B cell (primary cell): Measurements from ENCODE around the gene ITGA6. TPM values are rescaled to one million over a fixed set of nuclear protein-coding genes. Genes with fewer than 3 reads are reported as not detected.

Experiments used
- ATAC-seq: fragments of 200-7000 bp; cut with Tn5 transposase; one replicate; pipeline ENCODE4 v1.10.0; 2021; ENCODE audit warnings: low read depth, mild to moderate bottlenecking, moderate number of reproducible peaks, moderate library complexity
- CTCF ChIA-PET: fragments of 350-600 bp; sonication (Branson Sonifier 250); formaldehyde crosslinking; loops from one replicate; lab custom pipeline; 2021; ENCODE audit warnings: antibody characterized with exemption, inconsistent platforms; lab: Charles Lee
- POLR2A ChIA-PET: fragments of 350-600 bp; sonication (Branson Sonifier 250); formaldehyde crosslinking; loops from one replicate; lab custom pipeline; 2021; ENCODE audit warnings: antibody characterized with exemption; lab: Charles Lee
- DNase-seq: peaks from one replicate; pipeline ENCODE4 v3.0.0; 2013
- H2AFZ ChIP-seq: 2 replicates; pipeline ENCODE4 v1.6.1; 2012; ENCODE audit warnings: mild to moderate bottlenecking, low read depth, low read length; ENCODE audit not compliant: insufficient read depth, poor library complexity, severe bottlenecking
- H3K27ac ChIP-seq, 2 donors: 1 replicate in 1 of 2; 2 replicates in 1 of 2; pipeline ENCODE4 v1.5.1; 2012 to 2013; ENCODE audit warnings: low read length in 2 of 2, mild to moderate bottlenecking in 2 of 2, moderate library complexity in 1 of 2
- H3K27me3 ChIP-seq, 4 experiments: fragments of 200-600 bp in 1 of 4; sonication (generic) in 1 of 4; replicated peaks in 1 of 4; 1 replicate in 2 of 4; 2 replicates in 2 of 4; pipeline versions ENCODE4 v1.6.1 to v1.7.0; 2013 to 2016; ENCODE audit warnings: low read length in 3 of 4, mild to moderate bottlenecking in 2 of 4, mixed read lengths in 1 of 4, moderate library complexity in 1 of 4; ENCODE audit not compliant: insufficient read depth in 4 of 4, control insufficient read depth in 3 of 4; ENCODE audit errors: control extremely low read depth in 1 of 4
- H3K36me3 ChIP-seq, 2 experiments: replicated peaks in 1 of 2; 1 replicate in 1 of 2; 2 replicates in 1 of 2; pipeline versions ENCODE4 v1.6.1 to v1.7.1; 2013; ENCODE audit warnings: low read length in 1 of 2; ENCODE audit not compliant: insufficient read depth in 2 of 2, control insufficient read depth in 1 of 2; ENCODE audit errors: control extremely low read depth in 1 of 2, extremely low read depth in 1 of 2
- H3K4me1 ChIP-seq, 2 donors: fragments of 200-600 bp in 1 of 2; sonication (generic) in 1 of 2; 1 replicate in 1 of 2; 2 replicates in 1 of 2; pipeline versions ENCODE4 v1.5.1 to v1.6.1; 2013 to 2017; ENCODE audit warnings: low read length in 2 of 2; ENCODE audit not compliant: control insufficient read depth in 2 of 2, insufficient read depth in 2 of 2
- H3K4me2 ChIP-seq: replicated peaks from 2 replicates; pipeline ENCODE3; 2012; ENCODE audit warnings: mild to moderate bottlenecking, low read depth, low read length; ENCODE audit not compliant: poor library complexity, severe bottlenecking
- H3K4me3 ChIP-seq, 5 experiments: fragments of 200-600 bp in 1 of 5; sonication (generic) in 1 of 5; 1 replicate in 3 of 5; 2 replicates in 2 of 5; pipeline versions ENCODE4 v1.5.1 to v1.7.0; 2011 to 2016; ENCODE audit warnings: low read length in 4 of 5, mild to moderate bottlenecking in 4 of 5, low read depth in 2 of 5, control low read depth in 1 of 5, moderate library complexity in 1 of 5; ENCODE audit not compliant: insufficient read depth in 1 of 5; ENCODE audit errors: control extremely low read depth in 1 of 5, extremely low read depth in 1 of 5
- H3K79me2 ChIP-seq: fragments of 200-600 bp; sonication (generic); one replicate; pipeline ENCODE4 v1.6.0; 2016; ENCODE audit warnings: low read length; ENCODE audit not compliant: control insufficient read depth, insufficient read depth
- H3K9ac ChIP-seq: fragments of 200-600 bp; sonication (generic); 2 replicates; pipeline ENCODE4 v1.6.1; 2017; ENCODE audit warnings: mild to moderate bottlenecking, low read length, moderate library complexity
- H3K9me3 ChIP-seq, 3 donors: one replicate each; pipeline versions ENCODE4 v1.6.1 to v1.7.1; 2013; ENCODE audit warnings: low read length in 2 of 3; ENCODE audit not compliant: control insufficient read depth in 2 of 3, insufficient read depth in 1 of 3; ENCODE audit errors: control extremely low read depth in 1 of 3
- H4K20me1 ChIP-seq: 2 replicates; pipeline ENCODE4 v1.6.0; 2012; ENCODE audit warnings: mild to moderate bottlenecking, low read length; ENCODE audit not compliant: insufficient read depth, control insufficient read depth, poor library complexity, severe bottlenecking
- H3K27ac Mint-ChIP-seq: one replicate; pipeline ENCODE4 v1.8.0; 2021; ENCODE audit warnings: mixed read lengths
- H3K27me3 Mint-ChIP-seq: one replicate; pipeline ENCODE4 v1.8.0; 2021; ENCODE audit warnings: mixed read lengths
- H3K4me1 Mint-ChIP-seq: one replicate; pipeline ENCODE4 v1.8.0; 2021; ENCODE audit warnings: mixed read lengths
- H3K4me3 Mint-ChIP-seq: one replicate; pipeline ENCODE4 v1.8.0; 2021; ENCODE audit warnings: mixed read lengths
- H3K9me3 Mint-ChIP-seq: one replicate; pipeline ENCODE4 v1.8.0; 2022; ENCODE audit warnings: mixed read lengths; ENCODE audit not compliant: insufficient read depth
- CTCF ChIP-seq: fragments of 200-600 bp; IDR thresholded peaks from one replicate; pipeline ENCODE4 v1.8.0; 2022; ENCODE audit warnings: antibody characterized with exemption, mild to moderate bottlenecking
- EZH2 ChIP-seq: IDR thresholded peaks from 2 replicates; pipeline ENCODE4 v1.6.1; 2012; ENCODE audit warnings: borderline replicate concordance, low read depth, mild to moderate bottlenecking, moderate library complexity, low read length; ENCODE audit not compliant: insufficient read depth, poor library complexity, severe bottlenecking
- WGBS: methylation state at CpG from one replicate; pipeline ENCODE4 v1.1.5; 2013; ENCODE audit warnings: missing lambda C conversion rate; ENCODE audit not compliant: insufficient coverage; 5-methylcytosine and 5-hydroxymethylcytosine counted together
- intact Hi-C: fragments of 100-400 bp; cut with micrococcal nuclease; formaldehyde crosslinking; loops from one replicate; pipeline ENCODE4 v1.10.0; 2022
- polyA plus RNA-seq: library from polyadenylated mRNA; depleted of rRNA; stranded (reverse); fragments of >200 nt; gene quantifications from 2 replicates; pipeline ENCODE4 v1.2.3, GENCODE V29; 2012
- total RNA-seq, 2 donors: library from RNA; stranded (reverse); fragments of 120-200 nt in 1 of 2; gene quantifications; 1 replicate in 1 of 2; 2 replicates in 1 of 2; pipeline versions ENCODE4 v1.2.3 to v1.2.4, GENCODE V29; 2013 to 2022

Gene ITGA6
- total and polyA plus RNA-seq, 2 donors (not counting 1 experiment from before 2014, with no cell fraction given): 0.17 to 0.98 TPM

- WGBS: 67% methylated on average over 3 of the region's 6 CpGs
- TF ChIP-seq CTCF (no peak), EZH2 (no peak)
- no peaks in the 10 kb centered on the region for H3K9me3 ChIP-seq
- no peak for DNase-seq
- Mint-ChIP-seq H3K4me1 (no peaks in the 10 kb centered on the region), H3K27ac (no peak overlapping the region), H3K9me3 (no peaks in the 10 kb centered on the region), H3K4me3 (no peak overlapping the region), H3K27me3 (peaks cover 49% of the 10 kb centered on the region)
- POLR2A ChIA-PET: no interaction called here
- H3K9ac ChIP-seq: no peak overlapping the region
- no peak overlapping the region for H2AFZ ChIP-seq
- no peaks in the 10 kb centered on the region for H3K36me3 ChIP-seq
- H3K79me2 ChIP-seq: no peaks in the 10 kb centered on the region
- CTCF ChIA-PET: no interaction called here
- no peaks in the 10 kb centered on the region for H3K4me1 ChIP-seq
- H4K20me1 ChIP-seq: no peaks in the 10 kb centered on the region
- peaks cover 0 to 4% (median 1%) of the 10 kb centered on the region in 4 experiments for H3K27me3 ChIP-seq
- H3K4me2 ChIP-seq: no peak overlapping the region
- intact Hi-C loops: no loop called here
- no peak overlapping the region for H3K4me3 ChIP-seq
- no peak overlapping the region for H3K27ac ChIP-seq
- no peak for ATAC-seq
Observed at GRCh38 chr2:172446474-172447063, 19.2 kb downstream of the ITGA6 start.

GRCh38 chr2:172447811-172448493, 20.6 kb downstream of the ITGA6 start:
- Histone ChIP-seq H3K9me3 (no peaks in the 10 kb centered on the region), H3K4me1 (no peaks in the 10 kb centered on the region), H3K27me3 (peaks cover 0 to 4% (median 1%) of the 10 kb centered on the region in 4 experiments), H4K20me1 (no peaks in the 10 kb centered on the region), H3K27ac (no peak overlapping the region), H3K36me3 (no peaks in the 10 kb centered on the region), H3K4me2 (no peak overlapping the region), H3K79me2 (no peaks in the 10 kb centered on the region), H3K4me3 (no peak overlapping the region), H2AFZ (no peak overlapping the region), H3K9ac (no peak overlapping the region)
- ChIA-PET POLR2A (no interaction called here), CTCF (interaction anchor here (1.0 to 2.7 kb wide), 2 partner anchors 14 to 15 kb away, joined by 3 to 12 read pairs; no protein-coding TSS in a partner anchor)
- 100% methylated on average over 1 of the region's 5 CpGs for WGBS
- peaks cover 41% of the 10 kb centered on the region for H3K27me3 Mint-ChIP-seq
- no peak overlapping the region for H3K27ac Mint-ChIP-seq
- H3K9me3 Mint-ChIP-seq: no peaks in the 10 kb centered on the region
- H3K4me3 Mint-ChIP-seq: no peak overlapping the region
- TF ChIP-seq EZH2 (no peak), CTCF (no peak)
- no peaks in the 10 kb centered on the region for H3K4me1 Mint-ChIP-seq
- no peak for ATAC-seq
- DNase-seq: no peak
- intact Hi-C loops: no loop called here
